HG02884 (cell line): ENCODE measurements around the gene CENPS.

Experiments used
- ATAC-seq: cut with Tn5 transposase; IDR thresholded peaks from one replicate; pipeline ENCODE4 v1.9.1; 2021; ENCODE audit warnings: mild to moderate bottlenecking, moderate library complexity; ENCODE audit not compliant: unreplicated experiment

CENPS gene

GRCh38 chr1:10489291-10490055 lies 59.2 kb downstream of the CENPS start:
- no peak for ATAC-seq

GRCh38 chr1:10490286-10490970 lies 60.2 kb downstream of the CENPS start:
- ATAC-seq, result no peak
